DMS153 treated with DMSO at 0.1 percent for 48 hours (cell line): ENCODE data around the gene SGTA.
"Not testable (repeated sequence)": the region's sequence is repeated elsewhere in the genome, so short reads cannot be mapped to it uniquely, and the experiment has no call there.

Experiments
- DNase-seq: peaks from one replicate; lab custom pipeline; 2025; ENCODE audit not compliant: unreplicated experiment; lab: John Stamatoyannopoulos, UW

Gene SGTA

DNA sequence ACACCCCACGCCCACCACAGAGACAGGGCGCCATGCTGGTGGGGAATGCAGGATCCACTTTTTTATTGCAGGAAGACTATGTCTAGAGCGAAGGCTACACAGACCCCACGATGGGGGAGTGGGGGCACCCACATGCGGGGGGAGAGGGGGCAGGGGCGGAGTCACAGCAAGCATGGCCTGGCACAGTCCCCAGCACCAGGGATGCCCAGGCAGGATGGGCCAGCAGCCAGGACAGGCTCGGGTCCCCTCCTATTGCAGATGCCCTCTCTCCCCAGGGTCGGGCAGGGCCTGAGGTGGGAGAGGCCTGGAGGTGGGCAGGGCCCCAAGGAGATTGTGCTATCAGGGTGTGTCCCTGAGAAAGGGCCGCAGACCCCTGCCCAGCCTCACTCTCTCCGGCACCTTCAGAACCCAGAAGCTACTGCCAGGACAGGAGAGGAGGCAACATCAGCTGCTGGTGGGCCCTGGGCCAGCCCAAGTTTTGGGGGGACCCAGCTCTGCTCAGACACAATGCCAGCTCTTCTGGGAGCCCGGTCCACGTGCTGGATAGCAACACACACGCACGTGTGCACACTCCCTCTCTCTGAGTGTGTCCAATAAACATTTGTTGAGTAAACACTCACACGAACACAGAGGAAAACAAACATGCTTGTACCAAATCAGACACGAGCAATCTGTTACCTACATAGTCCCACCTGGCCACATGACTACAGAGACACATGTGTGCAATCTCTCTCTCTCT is 68.4 kb downstream of the SGTA start:
- no peak for DNase-seq

DNA sequence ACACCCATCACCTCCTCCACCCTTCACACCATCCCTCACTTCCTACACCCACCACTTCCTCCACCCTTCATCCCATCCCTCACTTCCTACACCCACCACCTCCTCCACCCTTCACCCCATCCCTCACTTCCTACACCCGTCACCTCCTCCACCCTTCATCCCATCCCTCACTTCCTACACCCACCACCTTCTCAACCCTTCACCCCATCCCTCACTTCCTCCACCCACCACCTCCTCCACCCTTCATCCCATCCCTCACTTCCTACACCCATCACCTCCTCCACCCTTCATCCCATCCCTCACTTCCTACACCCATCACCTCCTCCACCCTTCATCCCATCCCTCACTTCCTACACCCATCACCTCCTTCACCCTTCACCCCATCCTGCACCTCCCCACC is 69.0 kb downstream of the SGTA start:
- not testable (repeated sequence) for DNase-seq

DNA sequence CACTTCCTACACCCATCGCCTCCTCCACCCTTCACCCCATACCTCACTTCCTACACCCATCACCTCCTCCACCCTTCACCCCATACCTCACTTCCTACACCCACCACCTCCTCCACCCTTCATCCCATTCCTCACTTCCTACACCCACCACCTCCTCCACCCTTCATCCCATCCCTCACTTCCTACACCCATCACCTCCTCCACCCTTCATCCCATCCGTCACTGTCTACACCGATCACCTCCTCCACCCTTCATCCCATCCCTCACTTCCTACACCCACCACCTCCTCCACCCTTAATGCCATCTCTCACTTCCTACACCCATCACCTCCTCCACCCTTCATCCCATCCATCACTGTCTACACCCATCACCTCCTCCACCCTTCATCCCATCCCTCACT is 69.9 kb downstream of the SGTA start:
- not testable (repeated sequence) for DNase-seq

DNA sequence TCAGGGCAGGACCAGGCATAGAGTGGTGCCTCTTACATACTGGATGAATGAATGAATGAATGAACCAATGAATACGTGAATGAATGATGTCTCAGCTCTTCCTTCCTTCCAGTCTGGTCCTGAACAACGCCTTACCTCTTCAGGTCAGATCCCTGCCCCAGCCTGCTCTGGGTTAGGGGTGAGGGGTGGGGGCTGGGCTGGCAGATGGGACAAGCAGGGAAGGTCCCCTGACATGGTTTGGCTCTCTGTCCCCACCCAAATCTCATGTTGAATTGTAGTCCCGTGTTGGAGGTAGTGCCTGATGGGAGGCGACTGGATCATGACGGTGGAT is 71.2 kb downstream of the SGTA start:
- no peak for DNase-seq

DNA sequence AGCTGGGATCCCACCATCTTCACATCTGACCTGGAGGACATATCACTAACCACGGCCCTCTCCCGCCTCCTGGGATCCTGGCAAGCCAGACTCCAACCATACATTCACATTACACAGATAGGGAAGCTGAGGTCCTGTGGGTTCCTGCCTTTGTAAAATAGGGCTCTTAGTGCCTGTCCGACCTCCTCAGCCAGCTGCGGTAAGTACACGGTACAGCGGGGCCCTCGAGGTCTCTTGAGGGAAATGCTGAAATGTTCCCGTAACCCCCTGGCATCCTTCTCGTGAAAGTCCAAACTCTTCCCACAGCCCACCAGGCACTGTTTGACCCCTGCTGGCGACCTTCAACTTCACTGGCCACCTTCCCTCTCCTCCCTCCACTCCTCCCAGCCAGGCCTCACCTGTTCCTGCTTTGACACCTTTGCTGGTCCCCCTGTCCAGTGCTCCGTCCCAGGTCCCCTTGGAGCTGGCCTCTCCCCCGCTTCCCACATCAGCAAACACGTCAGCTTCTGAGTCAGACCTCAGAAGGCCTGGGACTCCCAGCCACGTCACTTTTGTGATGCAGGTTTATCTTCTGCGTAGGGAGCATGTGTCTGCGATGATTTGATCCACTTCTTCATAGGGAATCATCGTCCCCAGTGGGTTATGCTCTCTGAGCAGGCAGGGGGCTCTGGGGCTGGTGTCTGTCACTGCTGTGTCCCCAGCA is 71.8 kb downstream of the SGTA start:
- DNase-seq: no peak

DNA sequence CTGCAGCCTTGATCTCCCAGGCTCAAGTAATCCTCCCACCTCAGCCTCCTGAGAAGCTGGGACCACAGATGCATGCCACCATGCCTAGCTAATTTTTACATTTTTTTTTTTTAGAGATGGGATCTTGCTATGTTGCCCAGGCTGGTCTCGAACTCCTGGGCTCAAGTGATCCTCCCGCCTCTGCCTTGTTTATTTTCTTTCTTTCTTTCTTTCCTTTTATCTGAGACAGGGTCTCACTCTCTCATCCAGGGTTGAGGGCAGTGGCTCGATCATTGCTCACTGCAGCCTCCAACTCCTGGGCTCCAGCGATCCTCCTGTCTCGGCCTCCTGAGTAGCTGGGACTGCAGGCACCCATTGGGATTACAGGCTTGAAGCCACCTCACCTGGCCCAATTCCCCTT is 76.8 kb downstream of the SGTA start:
- DNase-seq: no peak
